Naive thymus-derived CD4-positive, alpha-beta T cell (primary cell): ENCODE data around the gene NAALADL2. TPM values are rescaled to one million over a fixed set of nuclear protein-coding genes. Genes with fewer than 3 reads are reported as not detected.
"Not testable (repeated sequence)": the region's sequence is repeated elsewhere in the genome, so short reads cannot be mapped to it uniquely, and the experiment has no call there.

ENCODE experiments used
- ATAC-seq: fragments of 150-1000 bp; cut with Tn5 transposase; 2 replicates; pipeline ENCODE4 v1.10.0; 2021; ENCODE audit warnings: mild to moderate bottlenecking, moderate library complexity
- CTCF ChIA-PET: fragments of 350-600 bp; sonication (Branson Sonifier 250); formaldehyde crosslinking; loops from one replicate; lab custom pipeline; 2021; ENCODE audit warnings: antibody characterized with exemption; lab: Charles Lee
- POLR2A ChIA-PET: fragments of 350-600 bp; sonication (Branson Sonifier 250); formaldehyde crosslinking; loops from one replicate; lab custom pipeline; 2021; ENCODE audit warnings: antibody characterized with exemption, inconsistent platforms; lab: Charles Lee
- DNase-seq, 9 donors: peaks; one replicate each; pipeline versions ENCODE4 v3.0.0 to v3.0.0-alpha.2; 2020 to 2022; ENCODE audit warnings: mixed read lengths in 1 of 9
- H3K27ac ChIP-seq: one replicate; pipeline ENCODE4 v1.7.0; 2013; ENCODE audit warnings: mild to moderate bottlenecking, low read depth, low read length, moderate library complexity
- H3K27me3 ChIP-seq, 2 donors: one replicate each; pipeline ENCODE4 v1.7.0; 2013; ENCODE audit warnings: low read length in 2 of 2, mild to moderate bottlenecking in 2 of 2, moderate library complexity in 2 of 2; ENCODE audit not compliant: control insufficient read depth in 2 of 2, insufficient read depth in 2 of 2
- H3K36me3 ChIP-seq, 3 experiments: 1 replicate in 2 of 3; 2 replicates in 1 of 3; pipeline ENCODE4 v1.7.0; 2013; ENCODE audit warnings: low read length in 3 of 3, mild to moderate bottlenecking in 3 of 3, moderate library complexity in 1 of 3; ENCODE audit not compliant: insufficient read depth in 3 of 3, control insufficient read depth in 2 of 3
- H3K4me1 ChIP-seq, 2 donors: one replicate each; pipeline ENCODE4 v1.7.0; 2013; ENCODE audit warnings: low read length in 2 of 2, mild to moderate bottlenecking in 2 of 2, moderate library complexity in 1 of 2; ENCODE audit not compliant: control insufficient read depth in 2 of 2, insufficient read depth in 2 of 2
- H3K4me3 ChIP-seq: 2 replicates; pipeline ENCODE4 v1.7.0; 2013; ENCODE audit warnings: mild to moderate bottlenecking, low read length
- H3K9me3 ChIP-seq, 3 experiments: 1 replicate in 2 of 3; 2 replicates in 1 of 3; pipeline ENCODE4 v1.7.0; 2013; ENCODE audit warnings: low read length in 3 of 3; ENCODE audit not compliant: control insufficient read depth in 2 of 3
- H3K27ac Mint-ChIP-seq, 9 donors: one replicate each; pipeline ENCODE4 v1.8.0; 2020 to 2022; ENCODE audit warnings: mixed read lengths in 9 of 9, mild to moderate bottlenecking in 8 of 9, moderate library complexity in 5 of 9, inconsistent platforms in 2 of 9
- H3K27me3 Mint-ChIP-seq, 5 donors: one replicate each; pipeline ENCODE4 v1.8.0; 2021 to 2022; ENCODE audit warnings: mixed read lengths in 5 of 5, mild to moderate bottlenecking in 1 of 5
- H3K36me3 Mint-ChIP-seq, 5 donors: one replicate each; pipeline ENCODE4 v1.8.0; 2020 to 2022; ENCODE audit warnings: mixed read lengths in 5 of 5, mild to moderate bottlenecking in 3 of 5, inconsistent platforms in 1 of 5
- H3K4me1 Mint-ChIP-seq, 7 donors: one replicate each; pipeline ENCODE4 v1.8.0; 2020 to 2022; ENCODE audit warnings: mixed read lengths in 7 of 7, mild to moderate bottlenecking in 3 of 7, inconsistent platforms in 1 of 7
- H3K4me3 Mint-ChIP-seq, 10 donors: one replicate each; pipeline ENCODE4 v1.8.0; 2020 to 2022; ENCODE audit warnings: mild to moderate bottlenecking in 10 of 10, mixed read lengths in 10 of 10, moderate library complexity in 6 of 10, inconsistent platforms in 2 of 10
- H3K9me3 Mint-ChIP-seq, 11 donors: one replicate each; pipeline ENCODE4 v1.8.0; 2020 to 2022; ENCODE audit warnings: mixed read lengths in 11 of 11, mild to moderate bottlenecking in 4 of 11, inconsistent platforms in 1 of 11, moderate library complexity in 1 of 11
- intact Hi-C, 2 donors: fragments of 100-400 bp; cut with micrococcal nuclease; formaldehyde crosslinking; loops; one replicate each; pipeline ENCODE4 v1.15.1; 2023
- polyA plus RNA-seq, 2 donors: library from polyadenylated mRNA; unstranded; fragments of 300-500 nt; fragmentation: Illumina TruSeq; gene quantifications; one replicate each; pipeline ENCODE4 v1.2.3, GENCODE V29; 2021
- total RNA-seq, 6 experiments: library from RNA in 5 of 6; stranded (reverse) in 5 of 6; gene quantifications; 1 replicate in 5 of 6; 2 replicates in 1 of 6; pipeline ENCODE4 v1.2.3 and lab custom pipeline; 2021 to 2026

NAALADL2 gene
- total and polyA plus RNA-seq, 7 experiments from 2014 or later = 0.76 to 1.4 TPM; not detected in 5

DNA sequence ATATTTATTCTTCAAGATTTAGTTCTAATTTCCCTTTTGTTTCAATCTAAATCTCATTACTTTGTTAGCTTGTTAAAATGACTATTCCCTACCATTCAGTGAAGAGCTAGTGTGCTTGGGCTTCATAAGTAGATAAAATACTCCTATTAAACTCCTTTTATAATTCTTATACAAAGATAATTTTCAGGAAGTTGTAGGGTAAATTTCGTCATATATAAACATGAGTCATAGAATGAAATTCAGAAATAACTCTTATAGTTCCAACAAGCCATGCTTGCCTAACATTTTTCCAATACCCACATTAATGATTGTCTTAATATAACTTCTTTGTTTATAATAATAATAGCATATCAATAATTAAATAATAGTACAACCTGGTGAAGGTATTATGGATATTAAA is 407.3 kb downstream of the NAALADL2 start:
- H3K4me3 ChIP-seq = no peak overlapping the region
- H3K36me3 ChIP-seq = no peaks in the 10 kb centered on the region
- H3K27me3 ChIP-seq = no peaks in the 10 kb centered on the region
- no peak overlapping the region for H3K27ac ChIP-seq
- Mint-ChIP-seq H3K4me3 (no peak overlapping the region), H3K27ac (no peak overlapping the region), H3K9me3 (no peaks in the 10 kb centered on the region), H3K4me1 (no peaks in the 10 kb centered on the region), H3K36me3 (no peaks in the 10 kb centered on the region), H3K27me3 (no peaks in the 10 kb centered on the region)
- ATAC-seq = no peak
- DNase-seq = no peak
- CTCF ChIA-PET = no interaction called here
- intact Hi-C loops = no loop called here
- POLR2A ChIA-PET = no interaction called here
- no peaks in the 10 kb centered on the region for H3K9me3 ChIP-seq
- no peaks in the 10 kb centered on the region for H3K4me1 ChIP-seq

- DNase-seq (no peak), ATAC-seq (no peak)
- Histone ChIP-seq H3K36me3 (no peaks in the 10 kb centered on the region), H3K27ac (no peak overlapping the region), H3K9me3 (no peaks in the 10 kb centered on the region), H3K4me1 (no peaks in the 10 kb centered on the region), H3K27me3 (no peaks in the 10 kb centered on the region), H3K4me3 (no peak overlapping the region)
- POLR2A ChIA-PET = no interaction called here
- Mint-ChIP-seq H3K27me3 (no peaks in the 10 kb centered on the region), H3K4me1 (no peaks in the 10 kb centered on the region), H3K4me3 (no peak overlapping the region), H3K27ac (no peak overlapping the region), H3K36me3 (no peaks in the 10 kb centered on the region), H3K9me3 (no peaks in the 10 kb centered on the region)
- CTCF ChIA-PET = no interaction called here
- intact Hi-C loops = no loop called here
These were observed 408.0 kb downstream of the NAALADL2 start for GRCh38 chr3:175267121-175267531.

DNA sequence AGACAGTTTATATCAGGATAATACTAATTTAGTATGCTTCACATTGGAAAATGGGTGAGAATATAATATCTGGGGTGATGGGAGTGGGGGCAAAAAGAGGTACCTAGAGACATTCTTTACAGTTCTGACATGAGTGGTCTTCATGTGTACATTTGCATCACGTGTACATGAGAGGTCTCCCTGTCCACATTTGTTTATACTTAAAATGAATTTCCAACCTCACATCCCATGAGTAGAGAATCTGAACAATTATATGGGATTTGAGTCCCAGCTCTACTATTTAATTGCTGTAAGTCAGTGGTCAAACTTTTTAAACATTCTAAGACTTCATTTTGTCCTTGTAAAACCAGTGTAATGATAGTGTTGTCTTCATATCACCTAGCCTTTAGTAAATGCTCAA is 408.4 kb downstream of the NAALADL2 start:
- H3K36me3 Mint-ChIP-seq = no peaks in the 10 kb centered on the region
- no peaks in the 10 kb centered on the region for H3K36me3 ChIP-seq
- H3K4me1 ChIP-seq = no peaks in the 10 kb centered on the region
- no peak overlapping the region for H3K4me3 ChIP-seq
- ChIA-PET CTCF (no interaction called here), POLR2A (no interaction called here)
- no peaks in the 10 kb centered on the region for H3K27me3 Mint-ChIP-seq
- intact Hi-C loops = no loop called here
- H3K27ac Mint-ChIP-seq = no peak overlapping the region
- DNase-seq (no peak), ATAC-seq (no peak)
- H3K4me3 Mint-ChIP-seq = no peak overlapping the region
- H3K9me3 ChIP-seq = no peaks in the 10 kb centered on the region
- H3K27ac ChIP-seq = no peak overlapping the region
- H3K9me3 Mint-ChIP-seq = no peaks in the 10 kb centered on the region
- no peaks in the 10 kb centered on the region for H3K27me3 ChIP-seq
- H3K4me1 Mint-ChIP-seq = no peaks in the 10 kb centered on the region

DNA sequence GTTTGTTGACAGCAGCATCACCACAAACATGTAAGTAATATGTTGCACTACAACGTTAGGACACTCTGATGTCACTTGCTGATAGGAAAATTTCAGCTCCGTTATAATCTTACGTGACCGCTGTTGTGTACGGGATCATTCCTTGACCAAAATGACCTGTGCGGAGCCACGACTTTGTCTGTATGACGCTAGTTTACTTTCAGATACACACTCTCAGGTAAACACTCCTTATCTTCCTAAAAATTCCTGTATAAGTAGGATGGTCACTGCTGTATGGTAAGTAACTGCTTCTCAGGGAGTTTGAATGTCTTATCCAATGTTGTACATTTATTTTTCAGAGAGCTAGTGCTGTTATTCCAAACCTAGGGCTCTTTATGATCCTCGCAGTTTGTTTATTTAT is 410.3 kb downstream of the NAALADL2 start:
- CTCF ChIA-PET = no interaction called here
- H3K9me3 Mint-ChIP-seq = no peaks in the 10 kb centered on the region
- no peak overlapping the region for H3K27ac ChIP-seq
- H3K27ac Mint-ChIP-seq = no peak overlapping the region
- H3K36me3 ChIP-seq = no peaks in the 10 kb centered on the region
- H3K9me3 ChIP-seq = no peaks in the 10 kb centered on the region
- no peaks in the 10 kb centered on the region for H3K27me3 ChIP-seq
- ATAC-seq (no peak), DNase-seq (no peak)
- no peaks in the 10 kb centered on the region for H3K27me3 Mint-ChIP-seq
- no peak overlapping the region for H3K4me3 ChIP-seq
- H3K4me1 ChIP-seq = no peaks in the 10 kb centered on the region
- no peak overlapping the region for H3K4me3 Mint-ChIP-seq
- POLR2A ChIA-PET = no interaction called here
- intact Hi-C loops = no loop called here
- H3K36me3 Mint-ChIP-seq = no peaks in the 10 kb centered on the region
- H3K4me1 Mint-ChIP-seq = no peaks in the 10 kb centered on the region

DNA sequence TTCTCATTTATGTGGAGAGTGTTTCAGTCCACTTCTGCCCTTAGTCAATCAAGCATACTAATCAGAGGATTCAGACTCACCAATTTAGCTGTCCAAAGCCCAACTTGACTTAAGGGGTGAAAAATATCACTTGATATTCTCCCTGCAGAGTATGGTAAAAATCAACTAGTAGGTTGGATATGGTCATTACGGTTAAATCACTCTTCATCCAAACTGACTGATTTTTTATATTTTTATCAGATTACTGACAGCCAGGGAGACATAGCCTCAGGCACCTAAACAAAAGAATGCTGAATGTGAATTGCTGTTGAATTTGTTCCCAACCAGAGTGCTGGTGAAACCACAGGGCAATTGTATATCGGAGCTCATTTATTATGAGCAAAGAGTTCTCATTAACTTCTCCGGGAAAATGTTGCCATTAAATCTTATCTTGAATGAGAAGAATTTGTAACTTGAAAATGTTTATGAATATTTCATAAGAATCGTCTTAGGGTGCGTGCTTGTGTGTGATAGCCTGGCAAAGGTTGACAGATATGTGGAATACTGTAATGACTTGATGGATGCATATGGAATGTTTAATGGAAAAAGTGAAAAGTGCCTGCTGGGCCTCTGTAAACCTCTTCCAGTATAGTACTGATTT is 411.2 kb downstream of the NAALADL2 start:
- ATAC-seq (no peak), DNase-seq (no peak)
- no peaks in the 10 kb centered on the region for H3K36me3 ChIP-seq
- Mint-ChIP-seq H3K36me3 (no peaks in the 10 kb centered on the region), H3K9me3 (no peaks in the 10 kb centered on the region), H3K27ac (no peak overlapping the region), H3K27me3 (no peaks in the 10 kb centered on the region), H3K4me1 (no peaks in the 10 kb centered on the region), H3K4me3 (no peak overlapping the region)
- H3K4me3 ChIP-seq = no peak overlapping the region
- H3K27ac ChIP-seq = no peak overlapping the region
- no peaks in the 10 kb centered on the region for H3K9me3 ChIP-seq
- H3K4me1 ChIP-seq = no peaks in the 10 kb centered on the region
- CTCF ChIA-PET = no interaction called here
- no peaks in the 10 kb centered on the region for H3K27me3 ChIP-seq
- POLR2A ChIA-PET = interaction anchor here (0.5 kb wide), 1 partner anchor 36 kb away, joined by 4 read pairs; no protein-coding TSS in a partner anchor
- intact Hi-C loops = no loop called here

GRCh38 chr3:175270866-175271265 is 411.7 kb downstream of the NAALADL2 start:
- Mint-ChIP-seq H3K27ac (no peak overlapping the region), H3K4me3 (no peak overlapping the region), H3K27me3 (no peaks in the 10 kb centered on the region), H3K9me3 (no peaks in the 10 kb centered on the region), H3K4me1 (no peaks in the 10 kb centered on the region), H3K36me3 (no peaks in the 10 kb centered on the region)
- Histone ChIP-seq H3K27me3 (no peaks in the 10 kb centered on the region), H3K27ac (no peak overlapping the region), H3K4me1 (no peaks in the 10 kb centered on the region), H3K36me3 (no peaks in the 10 kb centered on the region), H3K9me3 (no peaks in the 10 kb centered on the region), H3K4me3 (no peak overlapping the region)
- ATAC-seq = no peak
- intact Hi-C loops = no loop called here
- POLR2A ChIA-PET = interaction anchor here (0.5 kb wide), 1 partner anchor 37 kb away, joined by 4 read pairs; no protein-coding TSS in a partner anchor
- DNase-seq = no peak
- CTCF ChIA-PET = no interaction called here

- H3K36me3 ChIP-seq, H3K9me3 Mint-ChIP-seq, DNase-seq, H3K4me3 Mint-ChIP-seq, ATAC-seq, POLR2A ChIA-PET, CTCF ChIA-PET, intact Hi-C loops, H3K27me3 ChIP-seq, H3K27ac ChIP-seq, H3K4me1 Mint-ChIP-seq, H3K27ac Mint-ChIP-seq, H3K36me3 Mint-ChIP-seq, H3K4me3 ChIP-seq, H3K9me3 ChIP-seq, H3K27me3 Mint-ChIP-seq, H3K4me1 ChIP-seq: not testable (repeated sequence)
These were observed 412.3 kb downstream of the NAALADL2 start for GRCh38 chr3:175271465-175271864.
